Measurements from ENCODE around the gene ZBTB42.

ZBTB42 gene

DNA sequence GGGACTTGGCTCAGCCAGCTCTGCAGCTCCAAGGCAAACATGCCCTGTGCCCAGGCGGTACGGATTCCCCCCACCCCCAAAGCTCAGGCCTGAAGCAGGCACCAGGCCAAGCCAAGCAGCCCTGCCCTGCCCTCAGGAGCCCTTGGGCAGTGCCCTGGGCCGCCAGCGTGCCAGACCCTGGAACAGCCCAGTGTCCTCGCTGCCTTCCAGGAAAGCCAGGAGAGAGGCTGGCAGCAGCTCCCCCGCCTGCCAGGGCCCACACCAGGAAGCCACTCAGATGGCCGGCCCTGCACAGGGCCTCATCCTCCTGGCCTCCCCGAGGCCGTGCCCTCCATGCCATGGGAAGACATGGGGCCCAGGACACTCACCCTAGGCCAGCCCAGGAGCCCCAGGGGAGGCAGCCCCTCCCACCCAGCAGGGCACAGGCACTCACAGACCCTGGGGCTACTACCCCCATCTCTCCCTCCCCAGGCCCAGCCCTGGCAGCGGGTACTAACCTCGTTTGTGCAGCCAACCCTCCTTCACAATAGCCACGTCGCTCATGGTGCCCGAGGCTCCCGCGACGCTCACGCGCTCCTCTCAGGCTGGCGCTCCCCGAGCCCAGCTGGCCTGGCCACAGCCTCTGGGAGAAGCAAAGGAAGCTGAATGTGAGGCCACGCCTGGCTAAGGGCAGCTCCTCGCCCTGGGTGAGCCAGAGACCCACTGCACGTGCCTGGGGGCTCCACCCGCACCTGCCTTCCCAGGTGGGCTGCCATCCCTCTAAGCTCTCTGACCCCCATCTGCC is 8.6 kb upstream of the ZBTB42 start:
- H3K27me3 Mint-ChIP-seq = no peaks in the 10 kb centered on the region
- intact Hi-C loops (cut with micrococcal nuclease) = no loop called here

DNA sequence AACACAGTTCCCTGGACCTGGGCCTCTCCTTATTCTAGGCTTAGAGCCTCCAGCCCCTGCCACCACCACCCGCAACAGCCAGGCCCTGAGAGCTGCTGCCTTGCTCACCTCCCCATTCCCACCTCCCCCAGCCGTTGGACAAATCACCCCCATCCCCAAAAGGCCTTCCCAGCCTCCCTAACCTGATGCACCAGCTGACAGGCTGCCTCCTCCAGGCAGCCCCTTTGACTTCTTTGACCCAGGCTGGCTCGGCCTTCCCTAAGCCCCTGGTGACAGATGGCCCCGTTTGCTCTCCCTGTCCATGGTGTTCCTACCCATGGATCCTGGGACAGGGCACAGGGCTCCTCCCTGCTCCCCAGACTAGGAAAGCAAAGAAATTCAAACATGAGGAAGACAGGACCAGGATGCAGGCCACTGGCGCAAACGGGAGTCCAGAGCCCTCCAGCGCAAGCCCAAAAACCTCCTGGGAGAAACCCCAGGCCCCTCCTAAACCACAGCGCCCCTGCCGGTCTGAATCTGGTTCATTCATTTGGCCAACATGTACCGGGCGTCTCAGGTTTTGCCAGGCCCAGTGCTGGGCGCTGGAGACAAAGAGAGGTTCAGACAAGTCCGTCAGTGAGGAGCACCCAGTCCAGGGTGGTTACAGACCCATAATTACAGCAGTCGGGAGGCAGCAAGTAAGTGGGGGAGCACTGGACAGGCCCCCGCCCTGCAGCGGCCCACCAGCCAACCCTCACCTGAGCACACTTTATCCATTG is 7.8 kb upstream of the ZBTB42 start:
- H3K27me3 Mint-ChIP-seq = peaks cover 3% of the 10 kb centered on the region
- peak overlapping the region; percentile 89 for H3K4me3 Mint-ChIP-seq
- H3K27ac Mint-ChIP-seq = peak overlapping the region; percentile 81
- no peaks in the 10 kb centered on the region for H3K9me3 Mint-ChIP-seq
- intact Hi-C loops (cut with micrococcal nuclease) = no loop called here
- H3K4me1 Mint-ChIP-seq (ENCODE audit: low read depth) = peaks cover 89% of the 10 kb centered on the region
- H3K36me3 Mint-ChIP-seq (ENCODE audit: low read depth) = peaks cover 66% of the 10 kb centered on the region

More for the DNA sequence above, 8.6 kb upstream of the ZBTB42 start:
- peaks cover 89% of the 10 kb centered on the region for H3K4me1 Mint-ChIP-seq (ENCODE audit: low read depth)
- H3K36me3 Mint-ChIP-seq (ENCODE audit: low read depth) = peaks cover 67% of the 10 kb centered on the region
- H3K9me3 Mint-ChIP-seq = no peaks in the 10 kb centered on the region
- H3K4me3 Mint-ChIP-seq = no peak overlapping the region
- H3K27ac Mint-ChIP-seq = peak overlapping the region; percentile 81

DNA sequence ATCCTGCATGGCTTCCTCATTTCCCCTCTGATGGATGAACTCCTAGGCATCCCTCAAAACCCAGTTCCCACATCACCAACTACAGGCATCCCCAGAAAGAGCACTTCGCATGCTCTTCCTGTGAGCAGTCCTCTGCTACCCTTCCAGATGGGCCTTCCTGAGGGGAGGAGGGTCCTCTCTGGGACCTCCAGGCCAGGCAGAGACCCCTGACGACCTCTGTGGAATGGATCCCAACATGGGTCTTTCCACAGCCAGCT is 7.3 kb upstream of the ZBTB42 start:
- H3K27ac Mint-ChIP-seq = peak overlapping the region; percentile 81
- no peaks in the 10 kb centered on the region for H3K9me3 Mint-ChIP-seq
- peak overlapping the region; percentile 89 for H3K4me3 Mint-ChIP-seq
- H3K4me1 Mint-ChIP-seq (ENCODE audit: low read depth) = peaks cover 89% of the 10 kb centered on the region
- intact Hi-C loops (cut with micrococcal nuclease) = no loop called here
- H3K36me3 Mint-ChIP-seq (ENCODE audit: low read depth) = peaks cover 61% of the 10 kb centered on the region
- peaks cover 8% of the 10 kb centered on the region for H3K27me3 Mint-ChIP-seq

DNA sequence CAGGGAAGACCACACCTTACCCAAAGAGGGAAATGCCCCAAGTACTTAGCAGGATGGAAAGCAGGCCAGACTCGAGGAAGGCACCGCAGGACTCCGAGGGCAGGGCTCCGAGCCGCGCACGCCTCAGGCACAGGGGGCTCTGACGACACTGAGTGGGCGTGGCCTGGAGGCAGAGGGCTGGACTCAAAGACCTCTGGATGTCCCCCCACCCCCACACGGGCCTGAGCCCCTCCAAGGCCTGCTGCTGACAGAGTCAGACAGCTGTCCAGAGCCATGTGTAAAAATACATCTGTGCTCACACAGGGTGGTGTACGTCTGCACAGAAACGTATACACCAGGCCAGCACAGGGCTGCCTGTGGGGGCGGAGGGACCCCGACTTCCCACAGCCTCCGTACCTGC is 6.8 kb upstream of the ZBTB42 start:
- H3K4me1 Mint-ChIP-seq (ENCODE audit: low read depth) = peaks cover 89% of the 10 kb centered on the region
- H3K27me3 Mint-ChIP-seq = peaks cover 11% of the 10 kb centered on the region
- peaks cover 56% of the 10 kb centered on the region for H3K36me3 Mint-ChIP-seq (ENCODE audit: low read depth)
- peak overlapping the region; percentile 89 for H3K4me3 Mint-ChIP-seq
- peak overlapping the region; percentile 81 for H3K27ac Mint-ChIP-seq
- intact Hi-C loops (cut with micrococcal nuclease) = no loop called here
- no peaks in the 10 kb centered on the region for H3K9me3 Mint-ChIP-seq

DNA sequence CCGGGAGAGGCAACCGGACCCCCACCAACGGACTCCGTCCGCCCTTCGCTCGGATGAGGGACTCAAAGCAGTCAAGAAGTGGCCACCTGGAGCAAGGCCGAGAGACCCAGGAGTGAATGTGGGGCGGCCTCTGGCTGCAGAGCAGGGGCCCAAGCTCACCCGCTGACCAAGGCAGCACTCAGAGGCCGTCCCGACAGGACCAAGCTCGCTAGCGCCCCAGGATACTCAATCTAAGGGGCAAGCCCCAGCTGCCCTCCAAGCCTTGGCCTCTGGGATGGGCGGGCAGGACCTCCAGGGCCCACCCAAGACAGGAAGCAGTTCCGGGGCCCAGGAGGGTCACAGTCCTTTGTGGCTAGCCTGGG is 6.3 kb upstream of the ZBTB42 start:
- Mint-ChIP-seq H3K4me1 (ENCODE audit: low read depth) (peaks cover 89% of the 10 kb centered on the region), H3K27me3 (peaks cover 13% of the 10 kb centered on the region), H3K4me3 (peak overlapping the region; percentile 89), H3K9me3 (no peaks in the 10 kb centered on the region), H3K27ac (peak overlapping the region; percentile 81), H3K36me3 (ENCODE audit: low read depth) (peaks cover 51% of the 10 kb centered on the region)
- intact Hi-C loops (cut with micrococcal nuclease) = no loop called here

DNA sequence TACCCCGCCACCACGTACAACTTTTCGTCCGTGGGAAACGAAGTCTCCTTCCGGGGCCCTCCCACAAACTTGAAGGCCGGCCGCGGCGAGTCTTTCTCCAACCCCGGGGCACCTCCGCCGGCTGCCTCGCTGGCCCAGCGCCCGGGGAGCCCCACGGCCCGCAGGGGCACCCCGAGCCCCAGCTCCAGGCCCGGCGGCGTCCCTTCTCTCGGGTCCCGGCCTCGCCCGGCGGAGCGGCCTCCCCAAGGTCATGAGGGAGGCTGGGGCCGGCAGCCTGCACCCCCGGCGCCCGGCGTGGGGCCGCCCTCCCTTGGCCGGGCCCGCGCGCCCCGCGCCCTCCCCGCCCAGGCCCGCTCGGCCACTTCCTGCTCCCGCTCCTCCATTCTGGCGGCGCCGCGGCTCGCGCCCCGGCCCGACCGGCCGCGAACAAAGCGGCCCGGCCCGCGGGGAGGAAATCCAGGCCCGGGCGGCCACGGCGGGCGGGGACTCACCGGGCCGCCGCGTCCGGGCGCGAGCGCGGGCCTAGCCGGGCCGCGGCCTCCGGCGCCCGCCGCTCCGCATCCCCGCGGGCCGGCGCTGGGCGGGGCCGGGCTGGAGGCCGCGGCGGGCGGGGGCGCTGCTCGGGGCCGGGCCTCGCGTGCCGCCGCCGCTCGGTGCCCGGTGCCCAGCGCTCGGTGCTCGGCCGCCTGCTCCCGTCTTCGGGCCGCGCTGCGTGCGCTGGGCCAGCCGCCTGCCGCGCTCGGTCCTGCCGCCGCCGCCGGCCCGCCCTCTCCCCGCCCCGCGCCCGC is 5.7 kb upstream of the ZBTB42 start, which contains the start of gene AKT1:
AKT1 (minus strand) TSS at position 756 of the 788 bp plus-strand sequence. CDS start 3,105 bp downstream, outside the sequence.
- Mint-ChIP-seq H3K4me1 (ENCODE audit: low read depth) (peaks cover 88% of the 10 kb centered on the region), H3K9me3 (no peaks in the 10 kb centered on the region), H3K27ac (peak within 1 kb of the TSS; percentile 81), H3K36me3 (ENCODE audit: low read depth) (peaks cover 45% of the 10 kb centered on the region), H3K27me3 (peaks cover 17% of the 10 kb centered on the region), H3K4me3 (peak within 1 kb of the TSS; percentile 89)
- intact Hi-C loops (cut with micrococcal nuclease) = no loop called here

DNA sequence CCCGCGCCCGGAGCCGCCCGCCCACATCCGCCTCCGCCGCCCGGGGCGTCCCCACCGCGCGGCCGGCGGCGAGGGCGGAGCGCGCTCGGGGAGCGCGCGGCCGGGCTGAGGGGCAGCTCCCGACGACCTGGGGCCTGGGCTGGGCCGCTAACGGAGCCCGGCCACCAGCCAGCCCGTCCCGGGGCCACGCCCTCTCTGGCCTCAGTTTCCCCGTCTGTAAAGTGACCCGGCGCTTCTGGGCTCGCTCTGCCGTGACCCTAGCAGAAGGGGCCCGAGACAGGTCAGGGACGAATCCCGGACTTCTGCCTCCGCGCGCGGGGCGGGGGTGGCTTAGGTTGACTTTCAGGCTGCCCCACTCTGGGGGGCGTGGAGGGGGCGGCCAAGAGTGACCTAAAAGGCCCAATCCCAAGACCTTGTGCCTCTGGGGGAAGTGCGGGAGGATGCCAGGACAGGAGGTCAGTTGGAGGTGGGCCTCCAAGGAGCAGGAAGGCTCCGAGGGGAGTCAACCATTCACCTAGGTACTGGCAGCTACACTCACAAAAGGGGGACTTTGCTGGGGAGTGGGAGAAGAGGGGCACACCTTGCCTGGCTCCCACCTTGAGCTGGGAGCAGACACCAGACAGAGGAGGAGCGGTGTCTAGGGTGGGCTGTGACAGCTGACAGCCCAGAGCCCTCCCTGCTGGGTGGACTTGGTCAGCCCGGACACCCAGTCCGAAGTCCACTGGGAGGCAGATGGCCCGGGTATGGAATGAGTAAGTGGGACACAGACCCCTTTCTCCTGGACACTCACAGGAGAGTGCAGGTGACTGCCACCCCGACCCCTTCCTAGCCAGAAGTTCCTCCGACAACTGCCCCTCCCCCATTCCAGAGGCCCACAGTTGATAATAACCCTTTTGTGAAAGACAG is 4.9 kb upstream of the ZBTB42 start:
- intact Hi-C loops (cut with micrococcal nuclease) = no loop called here
- H3K27me3 Mint-ChIP-seq = peaks cover 17% of the 10 kb centered on the region
- H3K4me1 Mint-ChIP-seq (ENCODE audit: low read depth) = peaks cover 80% of the 10 kb centered on the region
- no peaks in the 10 kb centered on the region for H3K9me3 Mint-ChIP-seq
- H3K27ac Mint-ChIP-seq = peak overlapping the region; percentile 77
- H3K4me3 Mint-ChIP-seq = peak overlapping the region; percentile 71
- peaks cover 37% of the 10 kb centered on the region for H3K36me3 Mint-ChIP-seq (ENCODE audit: low read depth)

DNA sequence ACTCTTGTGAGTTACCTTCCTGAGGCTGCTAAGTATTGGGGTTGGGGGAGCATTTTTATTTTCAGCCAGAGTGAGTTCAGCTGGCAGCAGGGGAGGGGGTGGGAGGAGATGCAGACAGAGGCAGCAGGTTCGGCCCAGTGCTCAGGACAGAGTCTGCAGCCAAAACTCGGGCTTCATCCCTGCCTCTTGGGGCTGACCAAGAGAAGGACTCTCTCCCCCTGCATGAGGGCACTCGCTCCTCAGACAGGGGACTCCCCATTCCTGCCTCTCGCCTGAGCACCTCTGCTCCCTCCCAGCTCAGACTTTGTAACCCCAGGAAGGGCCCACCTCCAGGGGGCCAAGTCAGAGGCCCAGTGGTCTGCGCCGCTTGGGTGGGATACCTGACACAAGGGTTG is 4.2 kb upstream of the ZBTB42 start:
- H3K27me3 Mint-ChIP-seq = peaks cover 23% of the 10 kb centered on the region
- H3K4me3 Mint-ChIP-seq = peak overlapping the region; percentile 71
- intact Hi-C loops (cut with micrococcal nuclease) = no loop called here
- no peak overlapping the region for H3K27ac Mint-ChIP-seq
- peaks cover 37% of the 10 kb centered on the region for H3K36me3 Mint-ChIP-seq (ENCODE audit: low read depth)
- no peaks in the 10 kb centered on the region for H3K9me3 Mint-ChIP-seq
- H3K4me1 Mint-ChIP-seq (ENCODE audit: low read depth) = peaks cover 80% of the 10 kb centered on the region

DNA sequence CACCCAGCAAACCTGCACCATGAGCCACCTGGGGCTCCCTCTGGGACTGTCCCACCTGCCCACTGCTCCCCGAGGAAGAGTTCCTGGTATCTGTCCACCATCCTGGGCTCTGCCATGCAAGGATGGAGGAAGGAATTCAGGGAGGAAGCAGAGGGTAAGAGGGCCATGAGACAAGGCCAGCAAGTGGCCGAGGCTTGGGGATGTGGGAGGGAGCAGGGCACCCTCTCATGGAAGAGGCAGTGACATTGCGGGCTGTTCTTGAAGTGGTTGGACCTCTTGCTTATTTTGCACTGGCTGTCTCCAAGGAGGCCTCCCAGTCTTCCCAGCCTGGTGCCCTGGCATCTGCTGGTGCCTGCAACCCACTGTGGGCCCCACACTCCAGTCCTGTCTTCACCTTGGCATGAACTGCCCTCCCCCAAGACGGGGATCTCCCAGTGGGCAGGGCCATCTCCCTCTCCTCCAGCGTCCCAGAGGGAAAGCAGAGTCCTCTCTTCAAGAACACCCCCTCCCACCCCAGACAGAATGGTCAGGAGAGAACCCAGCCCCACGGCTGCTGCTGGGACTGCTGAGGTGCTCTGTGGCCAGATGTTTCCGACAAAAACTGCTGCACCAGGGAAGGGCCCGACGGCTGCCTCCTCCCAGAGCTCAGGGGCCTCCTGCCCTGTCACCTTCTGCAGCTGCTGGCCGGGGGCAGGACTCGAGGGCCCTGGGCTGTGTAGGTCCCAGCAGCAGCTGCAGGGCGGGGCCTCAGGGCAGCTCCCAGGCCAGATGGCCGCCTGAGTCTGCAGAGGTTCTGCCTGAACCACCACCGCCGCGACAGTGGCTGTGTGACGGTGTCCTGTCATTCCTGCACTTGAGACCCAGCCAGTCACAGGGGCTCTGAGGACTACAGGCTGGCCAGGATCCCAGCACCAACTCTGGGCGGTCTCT is 3.5 kb upstream of the ZBTB42 start:
- intact Hi-C loops (cut with micrococcal nuclease) = no loop called here
- peak overlapping the region; percentile 56 for H3K27ac Mint-ChIP-seq

DNA sequence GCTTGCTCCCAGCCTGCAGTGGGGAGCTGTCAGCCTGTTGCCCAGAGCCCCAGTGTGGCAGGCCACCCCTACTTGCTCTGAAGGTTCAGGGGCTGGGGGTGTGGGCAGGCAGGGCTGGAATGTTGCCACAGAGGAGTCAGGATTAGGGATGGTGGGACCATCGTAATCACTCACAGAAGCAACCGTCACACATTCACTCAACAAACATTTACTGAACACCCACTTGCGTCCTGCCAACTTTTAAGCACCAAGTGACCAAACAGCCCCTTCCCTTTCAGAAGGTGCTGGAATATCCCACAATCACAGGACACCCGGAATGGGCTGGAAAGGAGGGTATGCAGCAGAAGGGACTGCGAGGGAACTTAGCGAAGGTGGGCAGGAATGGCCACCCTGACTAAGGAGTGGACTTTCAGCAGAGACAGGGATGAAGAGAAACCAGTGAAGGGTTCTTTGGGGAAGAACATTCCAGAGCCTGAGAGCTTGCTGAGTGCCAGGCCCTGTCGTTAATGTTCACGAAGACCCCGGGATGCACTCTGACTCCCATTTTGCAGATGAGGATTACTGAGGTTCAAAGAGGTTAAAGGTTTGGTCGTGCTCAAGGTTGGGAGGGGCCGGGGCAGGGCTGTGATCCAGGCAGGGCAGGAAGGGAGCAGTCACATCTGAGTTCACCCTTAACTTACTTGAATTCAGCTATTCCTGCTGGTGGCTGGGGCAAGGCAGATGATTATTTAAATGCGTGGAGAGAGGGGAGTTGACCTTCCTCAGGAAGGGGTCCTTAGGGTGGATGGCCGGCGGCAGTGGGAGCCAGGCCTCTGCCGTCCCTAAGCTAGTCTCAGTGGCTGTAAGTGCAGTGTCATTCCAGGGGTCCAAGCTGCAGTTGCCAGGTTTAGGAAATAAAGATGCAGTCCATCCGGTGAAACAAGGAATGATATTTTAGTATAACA is 2.3 kb upstream of the ZBTB42 start:
- Mint-ChIP-seq H3K9me3 (no peaks in the 10 kb centered on the region), H3K27ac (peak overlapping the region; percentile 56), H3K36me3 (ENCODE audit: low read depth) (peaks cover 20% of the 10 kb centered on the region), H3K27me3 (peaks cover 25% of the 10 kb centered on the region), H3K4me1 (ENCODE audit: low read depth) (peaks cover 73% of the 10 kb centered on the region), H3K4me3 (no peak overlapping the region)
- intact Hi-C loops (cut with micrococcal nuclease) = no loop called here

More for the DNA sequence above, 3.5 kb upstream of the ZBTB42 start:
- Mint-ChIP-seq H3K4me3 (no peak overlapping the region), H3K4me1 (ENCODE audit: low read depth) (peaks cover 80% of the 10 kb centered on the region), H3K36me3 (ENCODE audit: low read depth) (peaks cover 32% of the 10 kb centered on the region), H3K27me3 (peaks cover 25% of the 10 kb centered on the region), H3K9me3 (no peaks in the 10 kb centered on the region)

DNA sequence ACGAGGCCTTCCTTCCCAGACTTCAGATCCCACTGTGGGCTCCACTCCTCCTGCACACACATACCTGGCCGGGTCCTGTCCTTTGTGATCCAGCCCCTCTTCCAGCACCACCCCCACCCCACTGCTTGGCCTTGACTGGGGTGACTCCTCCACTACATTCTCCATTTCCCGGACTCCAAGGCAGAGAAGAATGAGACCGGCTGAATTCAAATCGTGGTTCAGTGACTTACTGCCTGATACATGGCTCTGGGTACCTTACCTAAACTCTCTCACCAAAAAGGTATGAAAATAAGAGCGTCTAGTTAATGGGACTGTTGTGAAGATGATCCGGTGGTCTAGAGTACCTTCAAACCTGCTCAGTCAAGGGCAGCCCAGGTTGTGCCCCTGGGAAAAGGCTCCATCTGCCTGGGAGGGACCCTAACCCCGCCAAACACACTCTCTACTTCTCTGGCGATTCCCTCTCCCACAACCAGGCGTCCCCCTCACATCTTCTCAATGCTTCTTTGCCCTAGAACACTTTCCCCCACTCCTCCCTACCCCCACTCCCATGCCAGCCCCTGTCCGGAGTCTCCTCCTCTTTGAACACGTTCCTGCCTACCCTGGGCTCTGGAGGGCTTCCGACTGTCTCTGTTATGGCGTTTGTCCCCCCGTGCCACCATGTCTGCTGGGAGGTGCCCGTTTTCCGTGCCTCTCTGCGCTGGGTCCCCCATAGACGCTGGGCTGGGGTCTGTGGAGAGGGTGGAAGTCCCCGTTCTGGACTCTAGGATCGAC is 1.5 kb upstream of the ZBTB42 start:
- Mint-ChIP-seq H3K9me3 (no peaks in the 10 kb centered on the region), H3K36me3 (ENCODE audit: low read depth) (peaks cover 11% of the 10 kb centered on the region), H3K4me3 (peak overlapping the region; percentile 61), H3K27ac (peak overlapping the region; percentile 56), H3K4me1 (ENCODE audit: low read depth) (peaks cover 72% of the 10 kb centered on the region), H3K27me3 (peaks cover 25% of the 10 kb centered on the region)
- intact Hi-C loops (cut with micrococcal nuclease) = no loop called here

Measured in dendritic cell treated with granulocyte-macrophage colony-stimulating factor and Interleukin-4, amounts not matched to agents 40 ng/mL and 50 ng/mL, for 4 days (primary cell).